Measurements from ENCODE around the gene RASIP1. TPM values are rescaled to one million over a fixed set of nuclear protein-coding genes. Genes with fewer than 3 reads are reported as not detected.
"Not testable (repeated sequence)": the region's sequence is repeated elsewhere in the genome, so short reads cannot be mapped to it uniquely, and the experiment has no call there.

Gene RASIP1
- total RNA-seq, 1 donor from 2014 or later: 85.9 TPM

- no peak overlapping the region for H3K27ac ChIP-seq
- no peak for DNase-seq (ENCODE audit: low spot score in 2 of 2)
These were observed 28.7 kb upstream of the RASIP1 start for GRCh38 chr19:48768994-48769713.

GRCh38 chr19:48768171-48768753 is 27.9 kb upstream of the RASIP1 start:
- DNase-seq (ENCODE audit: low spot score in 2 of 2); intact Hi-C loops (cut with DNase I); H3K9me3 ChIP-seq; H3K27ac ChIP-seq; H3K4me1 ChIP-seq; H3K27me3 ChIP-seq; H3K36me3 ChIP-seq; H3K4me3 ChIP-seq: not testable (repeated sequence)

More at GRCh38 chr19:48768994-48769713, 28.7 kb upstream of the RASIP1 start:
- no peaks in the 10 kb centered on the region for H3K36me3 ChIP-seq
- intact Hi-C loops (cut with DNase I): no loop called here
- H3K4me3 ChIP-seq: no peak overlapping the region
- no peaks in the 10 kb centered on the region for H3K4me1 ChIP-seq
- H3K9me3 ChIP-seq: no peaks in the 10 kb centered on the region
- TF ChIP-seq CTCF (IDR thresholded peaks at IDR 0.05): no peak
- H3K27me3 ChIP-seq: no peaks in the 10 kb centered on the region

GRCh38 chr19:48765816-48766215 is 25.4 kb upstream of the RASIP1 start:
- H3K27me3 ChIP-seq; intact Hi-C loops (cut with DNase I): not testable (repeated sequence)

GRCh38 chr19:48760504-48761205 is 20.2 kb upstream of the RASIP1 start:
- Histone ChIP-seq H3K4me3 (no peak overlapping the region), H3K4me1 (no peaks in the 10 kb centered on the region), H3K27ac (no peak overlapping the region), H3K9me3 (no peaks in the 10 kb centered on the region), H3K27me3 (no peaks in the 10 kb centered on the region), H3K36me3 (no peaks in the 10 kb centered on the region)
- intact Hi-C loops (cut with DNase I): no loop called here
- TF ChIP-seq CTCF (IDR thresholded peaks at IDR 0.05): no peak
- DNase-seq (ENCODE audit: low spot score in 2 of 2): no peak

More at GRCh38 chr19:48765816-48766215, 25.4 kb upstream of the RASIP1 start:
- not testable (repeated sequence) for H3K27ac ChIP-seq; H3K36me3 ChIP-seq; DNase-seq (ENCODE audit: low spot score in 2 of 2); H3K4me1 ChIP-seq; H3K4me3 ChIP-seq; H3K9me3 ChIP-seq

- H3K27me3 ChIP-seq: no peaks in the 10 kb centered on the region
- H3K4me3 ChIP-seq: no peak overlapping the region
- H3K4me1 ChIP-seq: peaks cover 0 to 2% of the 10 kb centered on the region in 2 donors
- no peak for TF ChIP-seq CTCF (IDR thresholded peaks at IDR 0.05)
- H3K27ac ChIP-seq: no peak overlapping the region
- no peak for DNase-seq (ENCODE audit: low spot score in 2 of 2)
- intact Hi-C loops (cut with DNase I): no loop called here
- no peaks in the 10 kb centered on the region for H3K36me3 ChIP-seq
- H3K9me3 ChIP-seq: no peaks in the 10 kb centered on the region
These were observed 17.3 kb upstream of the RASIP1 start for GRCh38 chr19:48757741-48758144.

GRCh38 chr19:48757089-48757675 is 16.8 kb upstream of the RASIP1 start:
- Histone ChIP-seq H3K4me3 (no peak overlapping the region), H3K9me3 (no peaks in the 10 kb centered on the region), H3K27me3 (no peaks in the 10 kb centered on the region), H3K36me3 (no peaks in the 10 kb centered on the region), H3K4me1 (peaks cover 2 to 8% of the 10 kb centered on the region in 2 donors), H3K27ac (no peak overlapping the region)
- no peak for DNase-seq (ENCODE audit: low spot score in 2 of 2)
- TF ChIP-seq CTCF (IDR thresholded peaks at IDR 0.05): no peak
- intact Hi-C loops (cut with DNase I): no loop called here

All from ascending aorta (tissue), 2 donors.